Loucy (cell line): ENCODE results near the gene C2orf69.

Source experiments
- EZH2phosphoT487 ChIP-seq: fragments of 200-600 bp; IDR thresholded peaks from 2 replicates; pipeline ENCODE4 v1.6.1; 2018; ENCODE audit warnings: antibody characterized with exemption, mild to moderate bottlenecking, moderate library complexity, borderline replicate concordance
- TF ChIP-seq, protein P1 (sequence below): fragments of 200-600 bp; sonication (generic); conservative IDR thresholded peaks from 2 replicates; pipeline ENCODE4 v1.5.1; 2014; ENCODE audit warnings: mild to moderate bottlenecking, antibody characterized with exemption, low read length

DNA sequence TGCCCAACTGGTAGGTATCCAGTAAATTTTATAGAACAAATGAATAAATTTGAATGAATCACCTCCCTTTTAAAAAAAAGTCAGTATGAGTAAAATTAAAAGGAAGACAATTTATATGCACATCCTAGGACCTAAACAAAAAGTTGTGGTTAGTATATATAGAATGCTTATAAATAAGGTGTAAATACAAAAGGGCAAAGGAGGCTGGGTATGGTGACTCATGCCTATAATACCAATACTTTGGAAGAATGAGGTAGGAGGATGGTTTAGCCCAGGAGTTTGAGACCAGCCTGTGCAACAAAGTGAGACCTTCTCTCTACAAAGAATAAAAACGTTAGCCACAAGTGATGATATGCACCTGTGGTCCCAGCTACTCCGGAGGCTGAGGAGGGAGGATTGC is 12.8 kb downstream of the C2orf69 start:
- TF ChIP-seq, protein P1, sequence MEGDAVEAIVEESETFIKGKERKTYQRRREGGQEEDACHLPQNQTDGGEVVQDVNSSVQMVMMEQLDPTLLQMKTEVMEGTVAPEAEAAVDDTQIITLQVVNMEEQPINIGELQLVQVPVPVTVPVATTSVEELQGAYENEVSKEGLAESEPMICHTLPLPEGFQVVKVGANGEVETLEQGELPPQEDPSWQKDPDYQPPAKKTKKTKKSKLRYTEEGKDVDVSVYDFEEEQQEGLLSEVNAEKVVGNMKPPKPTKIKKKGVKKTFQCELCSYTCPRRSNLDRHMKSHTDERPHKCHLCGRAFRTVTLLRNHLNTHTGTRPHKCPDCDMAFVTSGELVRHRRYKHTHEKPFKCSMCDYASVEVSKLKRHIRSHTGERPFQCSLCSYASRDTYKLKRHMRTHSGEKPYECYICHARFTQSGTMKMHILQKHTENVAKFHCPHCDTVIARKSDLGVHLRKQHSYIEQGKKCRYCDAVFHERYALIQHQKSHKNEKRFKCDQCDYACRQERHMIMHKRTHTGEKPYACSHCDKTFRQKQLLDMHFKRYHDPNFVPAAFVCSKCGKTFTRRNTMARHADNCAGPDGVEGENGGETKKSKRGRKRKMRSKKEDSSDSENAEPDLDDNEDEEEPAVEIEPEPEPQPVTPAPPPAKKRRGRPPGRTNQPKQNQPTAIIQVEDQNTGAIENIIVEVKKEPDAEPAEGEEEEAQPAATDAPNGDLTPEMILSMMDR = no peak
- no peak for TF ChIP-seq EZH2phosphoT487
